Measurements from ENCODE around the gene KMO.

The KMO gene

DNA sequence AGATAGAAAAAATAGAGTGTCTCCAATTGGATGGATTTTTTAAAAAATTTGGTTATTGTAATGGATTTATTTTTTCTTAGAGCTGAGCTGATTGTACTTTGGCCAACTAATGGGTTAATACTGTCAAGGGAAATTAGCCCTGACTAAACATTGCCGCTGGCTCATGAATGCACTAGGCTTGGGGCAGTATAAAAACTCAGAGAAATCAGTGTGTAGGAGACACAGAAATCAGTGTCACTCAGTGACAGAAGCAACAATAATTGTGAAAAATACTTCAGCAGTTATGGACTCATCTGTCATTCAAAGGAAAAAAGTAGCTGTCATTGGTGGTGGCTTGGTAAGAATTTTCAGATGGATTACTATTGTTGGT lies at the start of gene KMO:
KMO (plus strand) TSS at position 217 of the 370 bp plus-strand sequence; CDS start at position 284, 67 bp downstream.
- H3K4me3 ChIP-seq (ENCODE audit: control insufficient read depth, low read depth, low read length): peak within 1 kb of the TSS; percentile 58
- no peak for TF ChIP-seq CTCF (conservative IDR thresholded peaks at IDR 0.05; ENCODE audit: control insufficient read depth, insufficient read depth, low read depth, low read length)
- DNase-seq (ENCODE audit: low read depth): peak; percentile 25

DNA sequence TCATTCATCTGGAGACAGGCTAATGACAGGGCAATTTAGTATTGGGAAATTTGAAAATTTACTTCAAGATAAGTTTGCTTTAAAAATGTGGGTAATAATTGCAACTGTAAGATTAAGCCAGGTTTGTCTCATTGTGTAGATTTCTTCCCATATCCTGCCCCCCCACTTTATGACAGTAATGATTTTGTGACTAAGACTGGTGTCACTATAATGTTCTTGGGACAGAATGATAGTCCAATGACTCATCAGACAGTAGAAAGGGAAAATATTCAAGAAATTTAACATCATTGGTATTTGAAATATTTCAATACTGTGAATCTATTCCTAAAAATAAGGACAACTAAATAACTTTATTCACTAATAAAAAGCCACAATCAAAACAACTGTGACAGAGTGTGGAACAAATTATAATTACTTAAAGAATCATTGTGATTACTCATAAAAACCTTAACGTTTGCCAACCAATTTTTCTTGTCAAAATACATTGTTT lies 49.4 kb upstream of the KMO start:
- H3K4me3 ChIP-seq (ENCODE audit: control insufficient read depth, low read depth, low read length): no peak overlapping the region
- no peak for TF ChIP-seq CTCF (conservative IDR thresholded peaks at IDR 0.05; ENCODE audit: control insufficient read depth, insufficient read depth, low read depth, low read length)
- DNase-seq (ENCODE audit: low read depth): peak; percentile 85

GRCh38 chr1:241485145-241485544 lies 47.0 kb upstream of the KMO start:
- TF ChIP-seq CTCF (conservative IDR thresholded peaks at IDR 0.05; ENCODE audit: control insufficient read depth, insufficient read depth, low read depth, low read length): no peak
- DNase-seq (ENCODE audit: low read depth): no peak
- no peak overlapping the region for H3K4me3 ChIP-seq (ENCODE audit: control insufficient read depth, low read depth, low read length)

DNA sequence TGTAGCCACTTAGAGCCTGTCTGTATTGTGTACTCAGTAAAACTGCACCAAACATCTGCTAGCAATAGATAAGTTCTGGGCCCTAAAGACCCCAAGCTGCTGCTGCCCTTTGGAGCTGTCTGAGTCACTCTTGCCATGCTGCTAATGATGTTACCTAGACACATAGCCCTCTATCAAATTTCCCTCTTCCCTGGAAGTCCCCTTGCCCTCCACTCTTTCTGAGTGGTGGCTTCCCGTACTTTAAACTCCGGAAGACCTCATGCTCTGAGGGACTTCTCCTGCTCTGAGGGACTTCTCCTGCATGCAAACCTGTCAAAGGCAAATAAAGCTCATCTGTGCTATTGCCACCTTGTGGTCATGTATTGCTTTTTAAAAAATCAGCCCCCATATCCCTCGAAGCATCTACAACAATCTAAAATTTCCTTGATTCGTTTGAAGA lies 46.6 kb upstream of the KMO start:
- no peak overlapping the region for H3K4me3 ChIP-seq (ENCODE audit: control insufficient read depth, low read depth, low read length)
- peak; percentile 42 for DNase-seq (ENCODE audit: low read depth)
- peak; percentile 56 for TF ChIP-seq CTCF (conservative IDR thresholded peaks at IDR 0.05; ENCODE audit: control insufficient read depth, insufficient read depth, low read depth, low read length)

DNA sequence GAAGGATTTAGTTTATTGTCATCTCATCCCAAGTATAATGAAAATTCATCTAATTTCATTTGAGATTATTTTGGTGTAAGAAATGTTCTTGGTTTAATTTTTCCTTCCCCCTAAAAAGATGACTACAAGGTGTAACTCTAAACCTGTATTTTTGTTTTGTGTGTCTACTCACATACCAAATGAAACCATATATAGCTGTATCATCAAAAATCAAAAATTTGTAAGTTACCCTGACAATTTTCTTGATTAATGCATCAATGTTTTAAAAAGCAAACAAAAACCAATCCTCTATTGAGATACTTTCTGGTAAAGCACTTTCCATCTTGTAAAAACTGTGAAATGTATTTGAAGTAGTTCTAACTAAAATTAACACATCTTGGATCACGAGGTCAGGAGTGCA lies 43.4 kb upstream of the KMO start:
- no peak overlapping the region for H3K4me3 ChIP-seq (ENCODE audit: control insufficient read depth, low read depth, low read length)
- no peak for DNase-seq (ENCODE audit: low read depth)
- no peak for TF ChIP-seq CTCF (conservative IDR thresholded peaks at IDR 0.05; ENCODE audit: control insufficient read depth, insufficient read depth, low read depth, low read length)

GRCh38 chr1:241495741-241496140 lies 36.4 kb upstream of the KMO start:
- TF ChIP-seq CTCF (conservative IDR thresholded peaks at IDR 0.05; ENCODE audit: control insufficient read depth, insufficient read depth, low read depth, low read length): no peak
- DNase-seq (ENCODE audit: low read depth): no peak

DNA sequence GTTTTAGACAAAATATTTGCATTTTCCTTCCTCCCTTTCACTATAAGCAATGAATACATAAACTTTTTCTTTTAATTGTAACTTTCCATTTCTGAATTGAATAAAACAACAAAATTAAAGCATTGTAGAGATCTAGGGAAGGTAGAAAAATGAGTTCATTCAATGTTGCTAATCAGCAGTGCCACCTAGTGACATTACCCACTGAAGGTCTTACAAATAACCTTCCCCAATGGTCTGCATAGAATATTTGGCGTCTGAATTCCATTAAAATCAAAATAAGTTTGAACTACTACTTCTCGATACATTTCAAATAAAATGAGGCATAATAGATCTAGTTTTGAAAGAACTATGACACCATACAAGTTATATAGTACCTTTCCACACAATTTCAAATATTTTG lies 32.3 kb upstream of the KMO start:
- peak; percentile 61 for TF ChIP-seq CTCF (conservative IDR thresholded peaks at IDR 0.05; ENCODE audit: control insufficient read depth, insufficient read depth, low read depth, low read length)
- peak; percentile 75 for DNase-seq (ENCODE audit: low read depth)
- no peak overlapping the region for H3K4me3 ChIP-seq (ENCODE audit: control insufficient read depth, low read depth, low read length)

More at GRCh38 chr1:241495741-241496140, 36.4 kb upstream of the KMO start:
- H3K4me3 ChIP-seq (ENCODE audit: control insufficient read depth, low read depth, low read length): no peak overlapping the region

Data from fibroblast of mammary gland (primary cell).